ENCODE results near the gene AGO3.

GRCh38 chr1:35930593-35931445, at the start of gene AGO3:
- TF ChIP-seq, protein P1, sequence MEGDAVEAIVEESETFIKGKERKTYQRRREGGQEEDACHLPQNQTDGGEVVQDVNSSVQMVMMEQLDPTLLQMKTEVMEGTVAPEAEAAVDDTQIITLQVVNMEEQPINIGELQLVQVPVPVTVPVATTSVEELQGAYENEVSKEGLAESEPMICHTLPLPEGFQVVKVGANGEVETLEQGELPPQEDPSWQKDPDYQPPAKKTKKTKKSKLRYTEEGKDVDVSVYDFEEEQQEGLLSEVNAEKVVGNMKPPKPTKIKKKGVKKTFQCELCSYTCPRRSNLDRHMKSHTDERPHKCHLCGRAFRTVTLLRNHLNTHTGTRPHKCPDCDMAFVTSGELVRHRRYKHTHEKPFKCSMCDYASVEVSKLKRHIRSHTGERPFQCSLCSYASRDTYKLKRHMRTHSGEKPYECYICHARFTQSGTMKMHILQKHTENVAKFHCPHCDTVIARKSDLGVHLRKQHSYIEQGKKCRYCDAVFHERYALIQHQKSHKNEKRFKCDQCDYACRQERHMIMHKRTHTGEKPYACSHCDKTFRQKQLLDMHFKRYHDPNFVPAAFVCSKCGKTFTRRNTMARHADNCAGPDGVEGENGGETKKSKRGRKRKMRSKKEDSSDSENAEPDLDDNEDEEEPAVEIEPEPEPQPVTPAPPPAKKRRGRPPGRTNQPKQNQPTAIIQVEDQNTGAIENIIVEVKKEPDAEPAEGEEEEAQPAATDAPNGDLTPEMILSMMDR (IDR thresholded peaks at IDR 0.05): no peak
- TF ChIP-seq POLR2A (IDR thresholded peaks at IDR 0.05; ENCODE audit: low read depth) (peak; percentile 38), EP300 (IDR thresholded peaks at IDR 0.05) (no peak)
